ENCODE measurements around the gene ST14. TPM values are rescaled to one million over a fixed set of nuclear protein-coding genes. Genes with fewer than 3 reads are reported as not detected.

The ST14 gene
- total RNA-seq, 3 donors from 2014 or later: 260 to 622 (median 508) TPM

GRCh38 chr11:130211781-130212401 lies 52.3 kb downstream of the ST14 start:
- DNase-seq: peak in 2 of 3 donors; percentile 2 to 33
- no peak for TF ChIP-seq CTCF (IDR thresholded peaks at IDR 0.05)
- Histone ChIP-seq H3K9me3 (no peaks in the 10 kb centered on the region), H3K4me3 (no peak overlapping the region), H3K4me1 (ENCODE audit: low read depth) (no peaks in the 10 kb centered on the region), H3K36me3 (ENCODE audit: low read depth) (peaks cover 6% of the 10 kb centered on the region)
- intact Hi-C loops (cut with DNase I, micrococcal nuclease): loop anchor here (10.0 kb wide), 1 partner anchor 653 kb away; no protein-coding TSS in a partner anchor
- ATAC-seq: no peak

- Histone ChIP-seq H3K36me3 (ENCODE audit: low read depth) (peaks cover 6% of the 10 kb centered on the region), H3K4me3 (no peak overlapping the region), H3K9me3 (no peaks in the 10 kb centered on the region), H3K4me1 (ENCODE audit: low read depth) (no peaks in the 10 kb centered on the region)
- ATAC-seq (peak; percentile 37), DNase-seq (peak in 2 of 3 donors; percentile 15 to 33)
- intact Hi-C loops (cut with DNase I, micrococcal nuclease): loop anchor here (10.0 kb wide), 1 partner anchor 652 kb away; no protein-coding TSS in a partner anchor
- TF ChIP-seq CTCF (IDR thresholded peaks at IDR 0.05): no peak
Measured at GRCh38 chr11:130212431-130212961, 52.9 kb downstream of the ST14 start.

GRCh38 chr11:130213143-130213978 lies 53.8 kb downstream of the ST14 start:
- Histone ChIP-seq H3K4me1 (ENCODE audit: low read depth) (no peaks in the 10 kb centered on the region), H3K4me3 (no peak overlapping the region), H3K9me3 (no peaks in the 10 kb centered on the region), H3K36me3 (ENCODE audit: low read depth) (peaks cover 5% of the 10 kb centered on the region)
- peak; percentile 82 for ATAC-seq
- peak; percentile 90 for TF ChIP-seq CTCF (IDR thresholded peaks at IDR 0.05)
- peak in 2 of 3 donors; percentile 77 to 84 for DNase-seq
- intact Hi-C loops (cut with DNase I, micrococcal nuclease): loop anchor here (10.0 kb wide), 1 partner anchor 651 kb away; no protein-coding TSS in a partner anchor

DNA sequence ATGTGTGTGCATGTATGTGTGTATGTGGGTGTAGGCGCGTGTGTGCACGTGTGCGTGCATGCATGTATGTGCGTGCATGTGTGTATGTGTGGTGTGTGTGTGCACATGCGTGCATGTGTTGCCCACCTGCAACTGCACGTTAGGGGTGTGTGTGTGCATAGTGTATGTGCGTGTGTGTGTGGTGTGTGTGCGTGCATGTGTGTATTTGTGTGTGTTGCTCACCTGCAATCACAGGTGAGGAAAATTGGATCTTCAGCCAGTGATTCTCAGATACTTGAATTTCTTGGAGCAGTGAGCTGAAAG lies 54.3 kb downstream of the ST14 start:
- DNase-seq: peak in 1 of 3 donors; percentile 4

More for the DNA sequence above, 54.3 kb downstream of the ST14 start:
- TF ChIP-seq CTCF (IDR thresholded peaks at IDR 0.05): no peak
- Histone ChIP-seq H3K4me1 (ENCODE audit: low read depth) (no peaks in the 10 kb centered on the region), H3K4me3 (no peak overlapping the region), H3K36me3 (ENCODE audit: low read depth) (peaks cover 3% of the 10 kb centered on the region), H3K9me3 (no peaks in the 10 kb centered on the region)
- intact Hi-C loops (cut with DNase I, micrococcal nuclease): loop anchor here (10.0 kb wide), 1 partner anchor 651 kb away; no protein-coding TSS in a partner anchor
- ATAC-seq: no peak
